ENCODE data around the gene ACAA2.

- TF ChIP-seq YY1 (IDR thresholded peaks at IDR 0.05) (no peak), CTCF (IDR thresholded peaks at IDR 0.05; ENCODE audit: low read depth, low read length, missing input control) (no peak), MAX (IDR thresholded peaks at IDR 0.05) (no peak), RAD21 (IDR thresholded peaks at IDR 0.05) (no peak), REST (IDR thresholded peaks at IDR 0.05) (no peak)
These were observed 61.3 kb downstream of the ACAA2 start for GRCh38 chr18:49752095-49752457.
